Sciatic nerve (tissue), 2 donors: ENCODE measurements around the gene PAGR1. TPM values are rescaled to one million over a fixed set of nuclear protein-coding genes. Genes with fewer than 3 reads are reported as not detected.
"Not testable (repeated sequence)": the region's sequence is repeated elsewhere in the genome, so short reads cannot be mapped to it uniquely, and the experiment has no call there.

Experiments used
- ATAC-seq: fragments of 200-7000 bp; cut with Tn5 transposase; one replicate; pipeline ENCODE4 v1.9.1; 2020; ENCODE audit warnings: mild to moderate bottlenecking, moderate library complexity
- DNase-seq: peaks from one replicate; pipeline ENCODE4 v3.0.0-alpha.2; 2020; ENCODE audit warnings: low spot score
- intact Hi-C: fragments of 100-400 bp; cut with DNase I; formaldehyde crosslinking; loops from one replicate; pipeline ENCODE4 v1.14.2; 2022
- total RNA-seq: library from RNA; stranded (reverse); fragmentation: NEBNext Ultra II Directional; extraction: Animal tissue kit (Norgen Biotek cat#: 25700); gene quantifications from one replicate; pipeline ENCODE4 v1.2.1, GENCODE V29; 2021
- donor health status: DM: no; HTN: no; CAD: no.
- donor health status: DM: no; HTN: no; CAD: no.

Gene PAGR1
- total RNA-seq, 1 donor from 2014 or later: 29.7 TPM

DNA sequence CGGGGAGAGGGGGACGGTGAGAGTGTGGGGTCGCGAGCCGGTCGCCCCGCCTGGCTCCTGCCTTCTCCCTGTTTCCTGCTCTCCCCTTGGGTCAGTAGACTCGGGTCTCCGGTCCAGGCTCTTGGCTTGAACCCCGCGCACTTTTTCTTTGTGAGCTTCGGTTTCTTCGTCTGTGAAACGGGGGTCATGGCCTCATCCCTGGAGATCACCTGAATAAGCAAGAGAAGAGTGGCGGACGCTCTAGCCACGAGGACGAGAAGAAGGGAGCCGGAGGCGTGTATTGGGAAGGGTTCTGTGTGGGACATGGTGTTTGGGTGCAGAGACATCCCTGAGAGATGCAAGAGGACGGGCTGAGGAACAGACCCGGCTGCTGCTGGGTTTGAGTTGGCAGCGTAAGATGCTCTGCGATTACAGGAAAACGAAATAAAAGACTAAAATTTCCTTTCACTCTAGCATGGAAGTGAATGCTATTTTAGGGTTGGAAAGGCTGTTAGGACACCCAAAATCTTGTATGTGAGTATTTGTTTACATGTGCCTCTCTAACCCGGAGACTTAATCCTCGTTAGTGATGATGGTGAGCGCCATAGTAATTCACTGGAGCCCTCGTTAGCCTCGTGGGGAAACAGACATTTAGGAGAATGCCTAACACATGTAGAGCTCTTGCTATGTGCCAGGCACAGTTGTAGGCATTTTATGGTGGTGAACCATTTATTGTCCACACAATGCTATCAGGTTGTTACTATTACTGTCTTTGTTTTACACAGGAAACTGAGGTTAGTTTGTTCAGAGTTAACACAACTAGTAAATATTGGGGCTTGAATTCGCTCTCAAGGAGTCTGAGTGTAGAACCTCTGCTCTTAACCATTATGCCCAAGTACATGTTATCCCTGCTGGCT lies 24.8 kb upstream of the PAGR1 start:
- intact Hi-C loops: no loop called here
- no peak for DNase-seq
- ATAC-seq: no peak

DNA sequence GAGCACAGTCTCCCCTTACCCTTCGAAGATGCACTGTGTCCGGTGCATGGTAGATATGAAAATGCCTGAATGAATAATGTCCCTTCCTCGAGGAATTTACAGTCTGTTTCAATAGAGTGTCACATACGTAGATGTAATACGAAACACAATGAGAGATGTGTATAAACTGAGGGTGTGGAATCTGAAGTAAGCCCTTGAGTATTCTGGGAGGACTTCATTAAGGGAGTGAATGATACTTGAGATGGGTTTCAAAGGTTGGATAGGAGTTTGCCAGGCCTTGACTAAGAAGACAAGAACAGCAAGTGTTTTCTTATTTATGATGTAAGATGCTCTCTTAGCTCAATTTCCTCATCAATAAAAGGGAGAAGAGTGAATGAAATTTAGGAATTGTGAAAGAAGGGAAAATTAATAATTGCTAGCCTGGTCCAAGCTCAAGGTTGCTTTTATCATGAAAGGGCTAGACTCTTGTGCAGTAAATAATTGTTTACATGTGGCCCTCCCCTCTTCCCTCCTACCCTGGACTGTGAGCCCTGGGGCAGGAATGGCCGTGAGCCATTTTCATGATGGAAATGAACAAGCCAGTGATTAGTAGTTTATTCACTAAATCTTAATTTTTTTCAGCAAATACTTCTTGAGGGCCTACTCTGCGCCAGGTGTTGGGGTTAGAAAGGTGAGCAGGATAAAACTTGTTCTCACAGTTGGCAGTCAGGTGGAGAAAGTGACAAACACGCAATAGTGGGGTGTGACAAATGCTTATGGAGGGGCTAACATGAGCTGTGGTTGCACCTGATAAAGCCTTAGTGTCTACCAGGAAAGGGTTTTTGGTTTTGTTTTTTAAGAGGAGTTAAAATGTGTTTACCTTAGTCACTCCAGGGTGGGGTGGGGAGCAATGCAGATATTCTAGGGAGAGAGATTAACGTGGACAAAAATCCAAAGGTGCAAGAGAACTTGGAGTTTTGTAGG lies 23.8 kb upstream of the PAGR1 start:
- ATAC-seq: no peak
- no peak for DNase-seq
- intact Hi-C loops: no loop called here

DNA sequence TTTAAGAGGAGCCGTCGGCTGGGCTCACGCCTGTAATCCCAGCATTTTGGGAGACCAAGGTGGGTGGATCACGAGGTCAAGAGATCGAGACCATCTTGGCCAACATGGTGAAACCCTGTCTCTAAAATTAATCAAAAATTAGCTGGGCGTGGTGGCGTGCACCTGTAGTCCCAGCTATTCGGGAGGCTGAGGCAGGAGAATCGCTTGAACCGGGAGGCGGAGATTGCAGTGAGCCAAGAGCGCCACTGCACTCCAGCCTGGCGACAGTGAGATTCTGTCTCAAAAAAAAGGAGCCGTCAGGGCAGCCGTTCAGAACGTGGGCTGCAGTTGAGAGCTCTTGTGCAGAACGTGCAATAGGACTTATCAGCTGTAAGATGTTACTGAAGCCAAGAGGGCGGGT lies 22.8 kb upstream of the PAGR1 start:
- intact Hi-C loops, DNase-seq, ATAC-seq: not testable (repeated sequence)

DNA sequence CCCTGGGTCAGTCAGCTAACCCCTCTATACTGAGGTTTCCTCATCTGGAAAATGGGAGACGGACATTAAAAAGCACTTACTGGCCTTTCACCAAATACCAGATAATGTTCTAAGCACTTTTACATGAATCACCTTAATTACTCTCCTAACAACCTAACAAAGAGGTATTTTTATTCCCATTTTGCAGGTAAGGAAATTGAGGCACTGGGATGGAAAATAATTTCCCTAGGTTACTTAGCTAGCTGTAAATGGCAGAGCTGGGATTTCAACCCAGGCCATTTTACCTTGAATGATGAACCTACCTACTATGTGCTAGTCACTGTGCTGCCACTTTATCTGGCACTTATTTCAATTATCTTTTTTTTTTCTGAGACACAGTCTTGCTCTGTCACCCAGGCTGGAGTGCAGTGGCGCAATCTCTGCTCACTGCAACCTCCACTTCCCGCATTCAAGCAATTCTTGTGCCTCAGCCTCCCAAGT lies 21.7 kb upstream of the PAGR1 start:
- intact Hi-C loops: no loop called here
- DNase-seq (no peak), ATAC-seq (no peak)

DNA sequence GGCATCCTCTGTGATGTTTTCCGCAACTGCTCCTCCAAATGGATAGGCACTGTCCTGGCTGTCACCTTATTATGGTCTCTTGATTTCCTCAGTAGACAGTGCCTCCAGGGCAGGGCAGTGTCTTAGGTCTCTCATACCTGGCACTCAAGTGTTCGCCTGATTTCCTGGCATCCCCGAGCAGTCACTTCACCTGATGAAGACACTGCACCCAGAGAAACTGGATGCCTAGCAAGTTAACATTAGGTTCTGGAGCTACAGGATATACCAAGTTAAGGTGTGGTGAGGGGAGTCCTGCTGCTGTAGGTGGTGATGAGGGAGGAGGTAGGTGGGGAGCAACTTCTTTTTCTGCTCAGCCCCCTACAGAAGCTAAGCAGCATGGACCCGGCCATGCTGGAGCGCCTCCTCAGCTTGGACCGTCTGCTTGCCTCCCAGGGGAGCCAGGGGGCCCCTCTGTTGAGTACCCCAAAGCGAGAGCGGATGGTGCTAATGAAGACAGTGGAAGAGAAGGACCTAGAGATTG lies 13.5 kb upstream of the PAGR1 start:
- ATAC-seq (no peak), DNase-seq (no peak)
- intact Hi-C loops: loop anchor here (1.0 kb wide), 1 partner anchor 39 kb away; no protein-coding TSS in a partner anchor

DNA sequence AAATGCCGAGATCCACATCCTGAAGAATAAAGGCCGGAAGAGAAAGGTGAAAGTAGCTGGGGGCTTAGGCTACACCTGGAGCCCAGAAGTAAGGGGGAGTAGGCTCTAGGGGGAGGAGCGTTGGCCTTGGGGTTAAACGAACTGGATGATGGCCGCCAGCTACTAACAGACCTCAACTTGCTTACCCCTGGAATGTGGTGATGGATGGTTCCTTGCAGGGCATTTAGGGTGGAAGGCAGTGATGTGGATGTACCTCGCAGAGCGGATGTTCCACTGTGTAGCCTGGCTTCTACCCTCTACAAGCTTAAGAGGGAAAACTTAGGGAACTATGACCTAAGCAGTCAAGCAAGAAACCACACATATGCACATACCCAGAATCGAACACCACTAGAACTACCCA lies 11.9 kb upstream of the PAGR1 start:
- no peak for DNase-seq
- ATAC-seq: no peak
- intact Hi-C loops: no loop called here

DNA sequence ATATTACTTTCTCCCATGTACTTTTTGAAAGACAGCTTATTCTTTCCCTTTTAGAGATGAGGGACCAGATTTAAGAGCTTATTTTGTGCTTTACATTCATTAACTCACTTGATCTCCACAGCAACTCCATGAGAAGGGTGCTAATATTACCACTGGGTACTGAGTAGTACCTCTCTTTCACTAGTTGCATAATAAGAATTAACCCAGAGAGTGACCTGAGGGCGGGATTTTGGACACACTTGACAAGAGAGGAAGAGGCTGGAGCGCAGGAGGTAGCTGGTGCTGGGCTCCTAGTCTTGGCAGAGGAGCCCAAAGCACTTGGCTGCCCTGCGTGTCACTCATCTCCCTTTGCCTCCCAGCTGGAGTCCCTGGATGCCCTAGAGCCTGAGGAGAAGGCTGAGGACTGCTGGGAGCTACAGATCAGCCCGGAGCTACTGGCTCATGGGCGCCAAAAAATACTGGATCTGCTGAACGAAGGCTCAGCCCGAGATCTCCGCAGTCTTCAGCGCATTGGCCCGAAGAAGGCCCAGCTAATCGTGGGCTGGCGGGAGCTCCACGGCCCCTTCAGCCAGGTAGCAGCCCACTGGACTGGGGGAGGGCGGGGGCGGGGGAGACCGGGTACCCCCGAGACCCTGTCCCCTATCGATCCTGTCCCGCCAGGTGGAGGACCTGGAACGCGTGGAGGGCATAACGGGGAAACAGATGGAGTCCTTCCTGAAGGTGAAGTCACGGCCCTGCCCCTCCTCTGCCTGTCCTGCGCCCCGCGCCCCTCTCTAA lies 11.3 kb upstream of the PAGR1 start:
- DNase-seq (peak; percentile 66), ATAC-seq (peak; percentile 47)
- intact Hi-C loops: no loop called here

DNA sequence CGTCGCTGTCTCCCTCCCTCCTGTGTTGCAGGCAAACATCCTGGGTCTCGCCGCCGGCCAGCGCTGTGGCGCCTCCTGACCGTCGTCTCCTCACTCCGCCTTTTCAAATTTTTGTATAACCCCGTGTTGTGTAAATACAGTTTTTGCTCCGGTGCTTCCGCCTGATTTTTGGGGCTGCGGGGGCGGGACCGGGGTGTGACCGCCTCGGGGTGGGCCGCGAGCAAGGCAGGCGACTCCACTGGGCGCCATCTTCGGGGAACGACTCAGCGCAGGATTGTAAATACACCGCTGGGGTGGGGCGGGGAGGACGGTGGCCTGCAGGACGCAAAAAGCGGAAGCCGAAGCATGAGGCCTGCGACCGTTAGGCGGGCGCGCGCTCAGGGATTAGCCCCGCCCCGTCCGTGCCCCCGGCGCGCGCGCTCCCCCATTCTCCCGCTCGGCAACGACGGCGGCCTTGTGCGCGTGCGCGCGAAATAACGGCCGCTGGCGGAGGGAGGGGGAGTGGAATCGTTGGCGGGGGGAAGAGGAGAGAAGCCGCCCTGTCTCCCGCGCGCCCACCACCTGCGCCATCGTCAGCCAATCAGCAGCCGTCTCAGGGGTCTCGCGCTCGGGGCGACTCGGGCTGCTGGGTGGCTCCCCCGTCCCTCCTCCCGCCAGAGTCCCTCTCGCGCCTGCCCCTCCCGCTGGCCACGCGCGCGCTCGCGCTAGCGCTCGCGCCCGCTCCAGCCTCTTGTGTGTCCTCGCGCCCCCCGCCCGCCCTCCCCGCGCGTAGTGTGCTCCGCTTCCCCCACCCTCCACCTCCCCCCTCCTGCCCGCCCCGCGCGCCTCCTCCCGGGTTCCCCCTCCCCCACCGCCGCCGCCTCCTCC lies 10.5 kb upstream of the PAGR1 start:
- peak; percentile 92 for ATAC-seq
- DNase-seq: peak; percentile 99
- intact Hi-C loops: no loop called here

DNA sequence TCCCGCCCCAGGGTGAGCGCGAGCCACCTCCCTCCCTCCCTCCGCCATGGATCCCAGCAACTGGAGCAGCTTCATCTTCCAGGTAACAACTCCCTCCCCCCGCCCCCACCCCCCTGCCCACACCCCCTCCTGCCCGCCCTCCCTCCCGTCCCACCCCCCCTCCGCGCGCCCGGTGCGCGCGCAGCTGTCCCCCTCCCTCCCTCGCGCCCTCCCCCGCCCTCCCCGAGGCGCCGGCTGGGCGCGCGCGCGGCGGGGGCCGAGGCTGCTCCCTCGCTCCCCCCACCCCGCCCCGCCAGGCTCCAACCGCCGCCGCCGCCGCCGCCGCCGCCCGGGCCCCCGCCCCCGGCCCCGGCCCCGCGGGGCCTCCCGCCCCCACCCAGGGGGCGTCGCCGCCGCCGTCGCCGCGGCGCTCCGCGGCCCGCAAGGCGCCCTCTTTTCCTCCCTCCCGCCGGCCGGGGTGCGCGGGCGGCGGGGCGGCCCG lies 9.8 kb upstream of the PAGR1 start, which contains the start of gene MAZ:
MAZ (plus strand) TSS at position 431 of the 481 bp plus-strand sequence. CDS start 173 bp downstream, outside the sequence.
- intact Hi-C loops: no loop called here
- ATAC-seq (no peak), DNase-seq (no peak)

DNA sequence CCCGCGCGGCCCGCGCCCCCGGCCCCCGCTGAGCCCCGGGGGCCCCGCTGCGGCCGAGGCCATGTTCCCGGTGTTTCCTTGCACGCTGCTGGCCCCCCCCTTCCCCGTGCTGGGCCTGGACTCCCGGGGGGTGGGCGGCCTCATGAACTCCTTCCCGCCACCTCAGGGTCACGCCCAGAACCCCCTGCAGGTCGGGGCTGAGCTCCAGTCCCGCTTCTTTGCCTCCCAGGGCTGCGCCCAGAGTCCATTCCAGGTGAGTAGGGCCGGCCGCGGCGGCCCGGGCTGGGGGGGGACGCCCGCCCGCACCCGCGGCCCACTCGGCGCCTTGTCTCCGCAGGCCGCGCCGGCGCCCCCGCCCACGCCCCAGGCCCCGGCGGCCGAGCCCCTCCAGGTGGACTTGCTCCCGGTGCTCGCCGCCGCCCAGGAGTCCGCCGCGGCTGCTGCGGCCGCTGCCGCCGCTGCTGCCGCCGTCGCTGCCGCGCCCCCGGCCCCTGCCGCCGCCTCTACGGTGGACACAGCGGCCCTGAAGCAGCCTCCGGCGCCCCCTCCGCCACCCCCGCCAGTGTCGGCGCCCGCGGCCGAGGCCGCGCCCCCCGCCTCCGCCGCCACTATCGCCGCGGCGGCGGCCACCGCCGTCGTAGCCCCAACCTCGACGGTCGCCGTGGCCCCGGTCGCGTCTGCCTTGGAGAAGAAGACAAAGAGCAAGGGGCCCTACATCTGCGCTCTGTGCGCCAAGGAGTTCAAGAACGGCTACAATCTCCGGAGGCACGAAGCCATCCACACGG lies 9.1 kb upstream of the PAGR1 start:
- DNase-seq (peak; percentile 81), ATAC-seq (no peak)
- intact Hi-C loops: no loop called here

DNA sequence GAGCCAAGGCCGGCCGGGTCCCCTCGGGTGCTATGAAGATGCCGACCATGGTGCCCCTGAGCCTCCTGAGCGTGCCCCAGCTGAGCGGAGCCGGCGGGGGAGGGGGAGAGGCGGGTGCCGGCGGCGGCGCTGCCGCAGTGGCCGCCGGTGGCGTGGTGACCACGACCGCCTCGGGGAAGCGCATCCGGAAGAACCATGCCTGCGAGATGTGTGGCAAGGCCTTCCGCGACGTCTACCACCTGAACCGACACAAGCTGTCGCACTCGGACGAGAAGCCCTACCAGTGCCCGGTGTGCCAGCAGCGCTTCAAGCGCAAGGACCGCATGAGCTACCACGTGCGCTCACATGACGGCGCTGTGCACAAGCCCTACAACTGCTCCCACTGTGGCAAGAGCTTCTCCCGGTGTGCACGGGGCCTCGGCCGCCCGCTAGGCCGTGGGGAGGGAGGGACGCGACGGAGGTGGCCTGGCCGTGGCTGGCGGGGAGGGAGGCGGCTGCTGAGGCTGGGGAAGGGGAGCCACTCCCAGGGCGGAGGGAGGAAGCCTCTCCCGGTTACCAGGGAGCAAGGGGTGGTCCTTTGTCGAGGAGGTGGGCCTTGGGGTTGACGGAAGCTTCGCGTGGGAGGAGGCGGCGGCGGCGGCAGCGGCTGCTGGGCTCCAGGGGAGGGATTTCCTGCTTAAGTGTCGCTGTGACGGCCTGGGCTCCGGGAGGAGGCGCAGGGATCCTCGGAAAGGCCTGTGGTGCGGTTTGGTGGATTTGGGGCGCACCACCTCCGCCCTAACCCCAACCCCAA lies 8.3 kb upstream of the PAGR1 start:
- intact Hi-C loops: no loop called here
- ATAC-seq: peak; percentile 43
- DNase-seq: peak; percentile 93

DNA sequence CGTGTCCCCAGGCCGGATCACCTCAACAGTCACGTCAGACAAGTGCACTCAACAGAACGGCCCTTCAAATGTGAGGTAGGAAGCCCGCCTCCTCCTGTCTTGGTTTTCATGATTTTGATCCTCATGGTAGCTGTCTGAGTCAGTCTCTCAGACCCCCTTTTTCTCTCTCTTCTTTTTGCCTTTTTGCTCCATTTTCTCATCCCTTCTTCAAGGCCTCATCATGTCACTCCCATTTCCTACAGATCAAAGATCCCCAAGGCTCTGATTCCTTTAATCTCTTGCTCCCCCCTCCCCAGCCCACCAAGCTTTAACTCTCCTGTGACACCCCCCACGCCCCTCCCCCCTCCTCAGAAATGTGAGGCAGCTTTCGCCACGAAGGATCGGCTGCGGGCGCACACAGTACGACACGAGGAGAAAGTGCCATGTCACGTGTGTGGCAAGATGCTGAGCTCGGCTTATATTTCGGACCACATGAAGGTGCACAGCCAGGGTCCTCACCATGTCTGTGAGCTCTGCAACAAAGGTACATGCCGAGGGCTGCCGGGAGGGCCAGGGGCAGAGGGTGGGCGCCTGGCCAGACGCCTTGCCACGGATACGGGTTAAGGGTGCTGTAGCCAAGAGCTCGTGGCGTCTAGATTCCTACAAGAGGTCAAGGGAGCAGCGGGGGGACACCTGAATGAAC lies 7.6 kb upstream of the PAGR1 start:
- DNase-seq (peak; percentile 73), ATAC-seq (no peak)
- intact Hi-C loops: no loop called here

DNA sequence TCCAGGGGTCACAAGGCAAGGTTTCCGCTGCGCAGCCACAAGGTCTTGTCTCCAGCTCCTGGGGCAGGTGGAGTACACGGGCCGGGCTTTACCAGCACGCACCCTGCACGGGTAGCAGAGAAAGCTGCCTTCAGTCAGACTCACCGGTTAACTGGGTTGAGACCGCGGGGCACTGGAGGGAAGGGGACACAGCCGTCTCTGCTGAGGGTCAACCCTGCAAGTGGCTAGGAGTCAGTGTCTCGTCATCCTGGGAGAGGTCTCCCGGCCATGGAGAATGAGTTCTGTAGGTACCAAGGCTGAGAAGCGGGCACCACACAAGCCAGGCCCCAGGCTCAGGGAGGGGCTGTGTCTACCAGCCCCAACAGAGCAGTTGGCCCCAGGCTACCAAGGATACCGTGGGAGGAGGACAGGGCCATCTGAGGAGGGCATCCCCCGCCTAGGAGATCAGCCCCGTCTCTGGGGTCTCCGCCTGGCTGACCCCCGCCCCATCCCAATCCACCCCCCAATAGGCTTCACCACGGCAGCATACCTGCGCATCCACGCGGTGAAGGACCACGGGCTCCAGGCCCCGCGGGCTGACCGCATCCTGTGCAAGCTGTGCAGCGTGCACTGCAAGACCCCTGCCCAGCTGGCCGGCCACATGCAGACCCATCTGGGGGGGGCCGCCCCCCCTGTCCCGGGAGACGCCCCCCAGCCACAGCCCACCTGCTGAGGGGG lies 6.8 kb upstream of the PAGR1 start:
- intact Hi-C loops: no loop called here
- DNase-seq (peak; percentile 69), ATAC-seq (no peak)

DNA sequence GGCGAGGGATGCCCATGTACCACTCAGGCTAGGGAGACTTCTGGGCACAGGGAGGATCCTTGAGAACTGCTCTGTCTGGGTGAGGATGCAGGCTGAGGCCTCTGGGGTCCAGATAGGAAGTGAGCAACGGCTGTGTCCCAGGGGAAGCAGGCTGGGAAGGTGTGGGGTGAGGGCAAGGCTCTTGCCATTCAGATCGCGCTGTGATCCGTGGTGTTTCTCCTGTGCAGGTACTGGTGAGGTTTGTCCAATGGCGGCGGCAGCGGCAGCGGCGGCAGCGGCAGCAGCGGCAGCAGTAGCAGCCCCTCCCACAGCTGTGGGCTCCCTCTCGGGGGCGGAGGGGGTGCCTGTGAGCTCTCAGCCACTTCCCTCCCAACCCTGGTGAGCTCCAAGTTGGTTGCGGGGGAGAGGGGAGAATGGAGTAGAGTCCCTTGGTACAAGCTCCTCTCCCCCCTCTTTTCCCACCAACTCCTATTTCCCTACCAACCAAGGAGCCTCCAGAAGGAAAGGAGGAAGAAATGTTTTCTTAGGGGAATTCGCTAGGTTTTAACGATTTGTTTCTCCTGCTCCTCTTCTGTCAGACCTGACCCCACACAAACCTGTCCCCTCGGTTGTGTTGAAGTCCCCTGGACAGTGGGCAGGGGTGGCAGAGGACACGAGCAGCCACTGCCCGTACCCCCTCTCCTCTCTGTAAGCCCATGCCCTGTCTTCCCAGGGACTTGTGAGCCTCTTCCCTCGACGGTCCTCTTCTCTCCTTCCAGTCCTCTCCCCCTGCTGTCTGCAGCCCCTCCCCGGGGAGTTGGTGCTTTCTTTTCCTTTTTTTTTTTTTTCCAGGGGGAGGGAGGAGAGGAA lies 5.9 kb upstream of the PAGR1 start:
- ATAC-seq (no peak), DNase-seq (no peak)
- intact Hi-C loops: no loop called here
